NOMO-1 (cell line): ENCODE measurements around the gene MEGF10.

ENCODE experiments used
- DNase-seq, 2 experiments: peaks; one replicate each; lab custom pipeline; 2025; ENCODE audit not compliant: unreplicated experiment in 2 of 2; lab: John Stamatoyannopoulos, UW

Gene MEGF10

GRCh38 chr5:127508644-127509373 lies 218.2 kb downstream of the MEGF10 start:
- no peak for DNase-seq
